HepG2 (cell line): Measurements from ENCODE around the gene NOC4L.

ENCODE experiments used
- MYC ChIP-seq: sonication (generic); formaldehyde crosslinking; IDR thresholded peaks from 2 replicates; pipeline ENCODE4 v1.9.0; 2021; ENCODE audit warnings: missing genetic modification reagents, borderline replicate concordance
- PCBP1 ChIP-seq: fragments of 200-400 bp; formaldehyde crosslinking; IDR thresholded peaks from 2 replicates; pipeline ENCODE4 v1.6.1; 2017; ENCODE audit warnings: mild to moderate bottlenecking, low read depth, low read length, borderline replicate concordance
- POLR2A ChIP-seq, 2 experiments: IDR thresholded peaks; 2 replicates each; pipeline ENCODE4 v1.6.1; 2011; ENCODE audit warnings: low read depth in 2 of 2, low read length in 2 of 2, mild to moderate bottlenecking in 1 of 2, moderate library complexity in 1 of 2; ENCODE audit not compliant: insufficient read depth in 1 of 2
- SMAD9 ChIP-seq: sonication (generic); formaldehyde crosslinking; IDR thresholded peaks from 2 replicates; pipeline ENCODE4 v1.5.1; 2020; ENCODE audit warnings: mild to moderate bottlenecking, missing genetic modification reagents
- ZNF451 ChIP-seq: sonication (generic); formaldehyde crosslinking; IDR thresholded peaks from 2 replicates; pipeline ENCODE4 v1.5.0; 2020; ENCODE audit warnings: mild to moderate bottlenecking, missing genetic modification reagents
- ZNF564 ChIP-seq: sonication (generic); formaldehyde crosslinking; IDR thresholded peaks from 2 replicates; pipeline ENCODE4 v1.8.1; 2023; ENCODE audit warnings: mild to moderate bottlenecking, missing genetic modification reagents
- ZSCAN30 ChIP-seq: sonication (generic); formaldehyde crosslinking; IDR thresholded peaks from 2 replicates; pipeline ENCODE4 v1.5.0; 2020; ENCODE audit warnings: mild to moderate bottlenecking, missing genetic modification reagents
- TF ChIP-seq, protein P1 (sequence below): sonication (generic); formaldehyde crosslinking; IDR thresholded peaks from 2 replicates; pipeline ENCODE4 v1.8.0; 2022; ENCODE audit warnings: mild to moderate bottlenecking, missing genetic modification reagents; ENCODE audit not compliant: insufficient replicate concordance

DNA sequence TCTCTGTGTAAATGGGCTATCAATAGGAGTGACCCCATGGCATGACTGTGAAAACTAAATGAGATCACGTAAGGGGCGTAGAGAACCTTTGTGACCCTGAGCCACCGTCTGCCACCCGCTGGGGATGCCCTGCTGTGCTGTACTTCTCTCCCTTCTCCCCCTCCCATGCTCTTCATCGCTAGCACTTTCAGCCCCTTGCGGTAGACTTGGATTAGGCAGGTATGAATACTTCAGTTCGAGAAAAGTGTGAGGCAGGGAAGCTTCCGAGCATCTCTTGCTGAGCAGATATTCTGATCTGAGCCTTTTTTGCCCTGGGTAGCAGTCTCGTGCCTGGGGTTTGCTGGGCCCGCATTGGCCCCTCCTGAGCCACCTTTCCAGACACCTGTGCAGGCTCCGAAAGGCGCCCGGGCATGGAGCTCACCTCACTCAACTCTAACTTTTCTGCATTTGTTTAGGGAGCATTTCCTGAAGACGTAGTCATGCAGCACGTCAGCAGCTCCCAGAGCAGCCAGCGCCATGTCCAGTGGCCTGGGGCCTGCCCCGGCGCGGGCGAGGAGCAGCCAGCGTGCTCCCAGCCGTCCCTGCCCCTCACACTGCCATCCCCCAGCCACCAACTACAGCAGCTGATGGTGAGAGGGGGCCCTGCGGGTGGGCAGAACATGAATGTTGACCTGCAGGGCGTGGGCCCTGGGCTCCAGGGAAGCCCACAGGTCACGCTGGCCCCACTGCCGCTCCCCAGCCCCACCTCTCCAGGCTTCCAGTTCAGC is 40.5 kb upstream of the NOC4L start:
- TF ChIP-seq PCBP1: no peak
- no peak for TF ChIP-seq ZSCAN30
- TF ChIP-seq, protein P1, sequence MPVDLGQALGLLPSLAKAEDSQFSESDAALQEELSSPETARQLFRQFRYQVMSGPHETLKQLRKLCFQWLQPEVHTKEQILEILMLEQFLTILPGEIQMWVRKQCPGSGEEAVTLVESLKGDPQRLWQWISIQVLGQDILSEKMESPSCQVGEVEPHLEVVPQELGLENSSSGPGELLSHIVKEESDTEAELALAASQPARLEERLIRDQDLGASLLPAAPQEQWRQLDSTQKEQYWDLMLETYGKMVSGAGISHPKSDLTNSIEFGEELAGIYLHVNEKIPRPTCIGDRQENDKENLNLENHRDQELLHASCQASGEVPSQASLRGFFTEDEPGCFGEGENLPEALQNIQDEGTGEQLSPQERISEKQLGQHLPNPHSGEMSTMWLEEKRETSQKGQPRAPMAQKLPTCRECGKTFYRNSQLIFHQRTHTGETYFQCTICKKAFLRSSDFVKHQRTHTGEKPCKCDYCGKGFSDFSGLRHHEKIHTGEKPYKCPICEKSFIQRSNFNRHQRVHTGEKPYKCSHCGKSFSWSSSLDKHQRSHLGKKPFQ: no peak
- no peak for TF ChIP-seq POLR2A (IDR thresholded peaks at IDR 0.05; ENCODE audit: insufficient read depth in 1 of 2, low read depth in 2 of 2, low read length in 2 of 2)
- no peak for TF ChIP-seq MYC (CRISPR knock-in tag)
- TF ChIP-seq SMAD9 (CRISPR knock-in tag): no peak
- TF ChIP-seq ZNF451: no peak
- no peak for TF ChIP-seq ZNF564 (CRISPR knock-in tag)
